Upper lobe of left lung (tissue), 4 donors: ENCODE data around the gene TCF23.
"Not testable (repeated sequence)": the region's sequence is repeated elsewhere in the genome, so short reads cannot be mapped to it uniquely, and the experiment has no call there.

Experiments used
- CTCF ChIP-seq, 6 experiments: fragments of 450-650 bp in 4 of 6; fragments of 200-600 bp in 2 of 6; sonication (generic) in 2 of 6; IDR thresholded peaks; one replicate each; pipeline ENCODE4 v1.5.1; 2016 to 2019; ENCODE audit warnings: antibody characterized with exemption in 6 of 6
- POLR2A ChIP-seq, 4 donors: fragments of 450-650 bp; IDR thresholded peaks; one replicate each; pipeline ENCODE4 v1.5.1; 2016 to 2017; ENCODE audit warnings: antibody characterized with exemption in 4 of 4, mild to moderate bottlenecking in 2 of 4
- POLR2AphosphoS5 ChIP-seq, 2 donors: sonication (generic); formaldehyde crosslinking; IDR thresholded peaks; one replicate each; pipeline ENCODE4 v1.5.1; 2017; ENCODE audit warnings: antibody characterized with exemption in 2 of 2

DNA sequence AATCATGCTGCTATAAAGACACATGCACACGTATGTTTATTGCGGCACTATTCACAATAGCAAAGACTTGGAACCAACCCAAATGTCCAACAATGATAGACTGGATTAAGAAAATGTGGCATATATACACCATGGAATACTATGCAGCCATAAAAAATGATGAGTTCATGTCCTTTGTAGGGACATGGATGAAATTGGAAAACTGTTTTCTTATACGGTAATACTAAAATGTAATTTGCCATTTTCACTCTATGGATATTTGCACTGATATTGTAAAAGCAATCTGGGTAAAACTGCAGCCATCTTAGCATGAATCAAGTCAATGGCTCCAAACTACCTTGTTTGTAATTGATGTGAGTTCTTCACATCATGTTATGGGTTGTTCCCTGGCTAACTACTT lies 47.0 kb downstream of the TCF23 start:
- not testable (repeated sequence) for TF ChIP-seq CTCF, POLR2AphosphoS5, POLR2A (IDR thresholded peaks at IDR 0.05)
